Esophagus squamous epithelium (tissue), 5 donors: ENCODE results near the gene ASMTL. TPM values are rescaled to one million over a fixed set of nuclear protein-coding genes. Genes with fewer than 3 reads are reported as not detected.

ENCODE experiments used
- DNase-seq: peaks from one replicate; lab custom pipeline; 2025; lab: John Stamatoyannopoulos, UW
- H3K27ac ChIP-seq, 4 donors: fragments of 200-600 bp; sonication (generic); one replicate each; pipeline ENCODE4 v1.5.1; 2016 to 2019; ENCODE audit warnings: mild to moderate bottlenecking in 1 of 4
- H3K27me3 ChIP-seq, 4 donors: fragments of 200-600 bp; sonication (generic); 1 replicate in 3 of 4; 2 replicates in 1 of 4; pipeline versions ENCODE4 v1.5.1 to v1.6.0; 2017 to 2021; ENCODE audit warnings: antibody characterized with exemption in 1 of 4
- H3K36me3 ChIP-seq, 3 donors: fragments of 200-600 bp; sonication (generic); one replicate each; pipeline ENCODE4 v1.5.1; 2016 to 2019
- H3K4me1 ChIP-seq, 3 donors: fragments of 200-600 bp; sonication (generic); one replicate each; pipeline ENCODE4 v1.5.1; 2017 to 2019
- H3K4me3 ChIP-seq, 4 donors: fragments of 200-600 bp; sonication (generic); 1 replicate in 3 of 4; 2 replicates in 1 of 4; pipeline ENCODE4 v1.5.1; 2016 to 2019; ENCODE audit warnings: mild to moderate bottlenecking in 2 of 4, moderate library complexity in 1 of 4
- H3K9me3 ChIP-seq, 3 donors: fragments of 200-600 bp; sonication (generic); one replicate each; pipeline ENCODE4 v1.5.1; 2016 to 2019
- POLR2A ChIP-seq, 4 donors: fragments of 450-650 bp; IDR thresholded peaks; one replicate each; pipeline ENCODE4 v1.6.1; 2017; ENCODE audit warnings: antibody characterized with exemption in 4 of 4, mild to moderate bottlenecking in 4 of 4, moderate library complexity in 3 of 4
- WGBS, 2 donors: methylation state at CpG; one replicate each; pipeline ENCODE4 v1.1.5; 2018; 5-methylcytosine and 5-hydroxymethylcytosine counted together
- intact Hi-C: fragments of 100-400 bp; cut with DNase I; formaldehyde crosslinking; loops from one replicate; pipeline ENCODE4 v1.15.0; 2022
- total RNA-seq, 4 donors: library from RNA; depleted of rRNA; stranded (reverse); fragments of >200 nt; gene quantifications; one replicate each; pipeline ENCODE4 v1.1.0, GENCODE V29; 2016
- TF ChIP-seq, protein P1 (sequence below), 6 experiments: fragments of 450-650 bp in 4 of 6; fragments of 200-600 bp in 2 of 6; sonication (generic) in 2 of 6; IDR thresholded peaks; one replicate each; pipeline ENCODE4 v1.5.1; 2016 to 2019; ENCODE audit warnings: antibody characterized with exemption in 6 of 6, mild to moderate bottlenecking in 4 of 6, moderate library complexity in 4 of 6
- donor health status: DM: yes; HTN: yes; CAD: no.

ASMTL gene
- total RNA-seq, 4 donors from 2014 or later: 4.4 to 21.4 (median 11.1) TPM

DNA sequence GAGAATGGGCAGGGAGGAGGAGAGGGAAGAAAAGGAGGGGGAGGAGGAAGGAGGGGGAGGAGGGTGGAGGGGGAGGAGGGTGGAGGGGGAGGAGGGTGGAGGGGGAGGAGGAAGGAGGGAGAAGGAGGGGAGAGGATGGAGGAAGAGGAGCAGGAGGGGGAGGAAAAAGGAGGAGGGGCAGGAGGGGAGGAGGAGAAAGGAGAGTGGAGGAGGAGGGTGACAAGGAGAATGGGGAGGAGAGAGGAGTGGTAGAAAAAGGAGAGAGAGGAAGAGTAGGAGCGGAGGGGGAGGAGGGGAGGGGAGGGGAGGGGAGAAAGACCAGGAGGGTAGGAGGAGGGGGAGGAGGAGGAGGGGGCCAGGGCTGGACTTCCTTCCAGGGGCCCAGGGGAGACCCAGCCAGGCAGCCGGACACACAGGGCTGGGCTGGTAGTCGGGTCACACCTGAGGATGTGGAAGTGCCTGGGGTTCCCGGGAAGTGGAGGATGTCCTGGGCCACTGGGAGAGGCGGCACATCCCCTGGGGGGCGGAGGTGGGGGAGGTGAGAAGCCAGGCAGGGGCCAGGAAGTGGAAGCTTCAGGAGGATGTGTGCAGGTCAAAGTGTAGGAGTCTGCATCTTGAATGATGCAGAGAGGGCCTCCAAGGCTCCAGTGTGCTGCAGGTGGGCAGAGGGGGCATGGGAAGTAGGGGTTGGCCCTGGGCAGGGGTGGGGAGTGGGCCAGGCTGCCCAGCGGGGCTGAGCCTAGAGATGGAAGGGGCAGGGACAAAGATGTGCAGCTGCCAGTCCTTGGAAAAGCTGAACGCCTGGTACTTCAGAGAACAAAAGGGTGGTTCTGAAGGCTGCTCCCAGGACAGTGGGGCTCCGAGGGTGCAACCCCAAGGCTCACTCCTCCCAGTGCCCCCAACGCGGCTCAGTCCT, 97.3 kb downstream of the ASMTL start:
- peaks cover 0 to 10% (median 0%) of the 10 kb centered on the region in 3 donors for H3K9me3 ChIP-seq
- intact Hi-C loops: no loop called here
- no peaks in the 10 kb centered on the region for H3K27me3 ChIP-seq
- H3K27ac ChIP-seq: peak overlapping the region in 1 of 4 donors; percentile 17
- 27 to 32% methylated on average over 9 to 10 of the region's 11 CpGs for WGBS, 2 donors
- TF ChIP-seq POLR2A (IDR thresholded peaks at IDR 0.05): no peak
- TF ChIP-seq, protein P1, sequence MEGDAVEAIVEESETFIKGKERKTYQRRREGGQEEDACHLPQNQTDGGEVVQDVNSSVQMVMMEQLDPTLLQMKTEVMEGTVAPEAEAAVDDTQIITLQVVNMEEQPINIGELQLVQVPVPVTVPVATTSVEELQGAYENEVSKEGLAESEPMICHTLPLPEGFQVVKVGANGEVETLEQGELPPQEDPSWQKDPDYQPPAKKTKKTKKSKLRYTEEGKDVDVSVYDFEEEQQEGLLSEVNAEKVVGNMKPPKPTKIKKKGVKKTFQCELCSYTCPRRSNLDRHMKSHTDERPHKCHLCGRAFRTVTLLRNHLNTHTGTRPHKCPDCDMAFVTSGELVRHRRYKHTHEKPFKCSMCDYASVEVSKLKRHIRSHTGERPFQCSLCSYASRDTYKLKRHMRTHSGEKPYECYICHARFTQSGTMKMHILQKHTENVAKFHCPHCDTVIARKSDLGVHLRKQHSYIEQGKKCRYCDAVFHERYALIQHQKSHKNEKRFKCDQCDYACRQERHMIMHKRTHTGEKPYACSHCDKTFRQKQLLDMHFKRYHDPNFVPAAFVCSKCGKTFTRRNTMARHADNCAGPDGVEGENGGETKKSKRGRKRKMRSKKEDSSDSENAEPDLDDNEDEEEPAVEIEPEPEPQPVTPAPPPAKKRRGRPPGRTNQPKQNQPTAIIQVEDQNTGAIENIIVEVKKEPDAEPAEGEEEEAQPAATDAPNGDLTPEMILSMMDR (IDR thresholded peaks at IDR 0.05): no peak
- no peak for DNase-seq
- peaks cover 0 to 7% (median 0%) of the 10 kb centered on the region in 3 donors for H3K4me1 ChIP-seq
- peaks cover 0 to 19% (median 0%) of the 10 kb centered on the region in 3 donors for H3K36me3 ChIP-seq
- H3K4me3 ChIP-seq: no peak overlapping the region

- H3K4me1 ChIP-seq: peaks cover 0 to 7% (median 0%) of the 10 kb centered on the region in 3 donors
- no peak overlapping the region for H3K27ac ChIP-seq
- peaks cover 0 to 10% (median 0%) of the 10 kb centered on the region in 3 donors for H3K9me3 ChIP-seq
- peaks cover 0 to 26% (median 0%) of the 10 kb centered on the region in 3 donors for H3K36me3 ChIP-seq
- H3K27me3 ChIP-seq: no peaks in the 10 kb centered on the region
- DNase-seq: no peak
- intact Hi-C loops: no loop called here
- no peak overlapping the region for H3K4me3 ChIP-seq
- WGBS, 2 donors: 67 to 70% methylated on average over 4 to 7 of the region's 11 CpGs
- TF ChIP-seq, protein P1 (IDR thresholded peaks at IDR 0.05): no peak
- no peak for TF ChIP-seq POLR2A (IDR thresholded peaks at IDR 0.05)
These were observed 98.4 kb downstream of the ASMTL start for GRCh38 chrX:1354036-1355019.

Other genes with a start within 250 kb of the ASMTL start
- under 1 TPM in 1 of 4 donors, not detected in 3; 0.95 TPM for gene CRLF2, start 240.3 kb downstream of the ASMTL start, total RNA-seq
- 1 to 10 TPM in 3 of 4 donors, under 1 TPM in 1; 0.66 to 7.1 (median 4.2) TPM for gene CSF2RA, start 184.1 kb downstream of the ASMTL start, total RNA-seq
- gene IL3RA, start 116.1 kb downstream of the ASMTL start, total RNA-seq: 10 to 100 TPM in 1 of 4 donors, 1 to 10 TPM in 1, under 1 TPM in 1, not detected in 1; 0.92 to 12.3 (median 5.9) TPM
- gene SLC25A6, start 60.8 kb downstream of the ASMTL start, total RNA-seq: 100 to 1,000 TPM; 217 to 417 (median 248) TPM
- gene P2RY8, start 84.3 kb upstream of the ASMTL start, total RNA-seq: 1 to 10 TPM in 1 of 4 donors, under 1 TPM in 3; 0.34 to 1.3 (median 0.64) TPM
- gene AKAP17A, start 138.7 kb upstream of the ASMTL start, total RNA-seq: 10 to 100 TPM; 16.2 to 38.7 (median 30.6) TPM
- gene ASMT, start 162.2 kb upstream of the ASMTL start, total RNA-seq: not detected